Measurements from ENCODE around the gene PFDN6. TPM values are rescaled to one million over a fixed set of nuclear protein-coding genes. Genes with fewer than 3 reads are reported as not detected.
"Not testable (repeated sequence)": the region's sequence is repeated elsewhere in the genome, so short reads cannot be mapped to it uniquely, and the experiment has no call there.

Gene PFDN6
- total RNA-seq, 2 experiments from 2014 or later = 9.7 to 11.7 TPM

DNA sequence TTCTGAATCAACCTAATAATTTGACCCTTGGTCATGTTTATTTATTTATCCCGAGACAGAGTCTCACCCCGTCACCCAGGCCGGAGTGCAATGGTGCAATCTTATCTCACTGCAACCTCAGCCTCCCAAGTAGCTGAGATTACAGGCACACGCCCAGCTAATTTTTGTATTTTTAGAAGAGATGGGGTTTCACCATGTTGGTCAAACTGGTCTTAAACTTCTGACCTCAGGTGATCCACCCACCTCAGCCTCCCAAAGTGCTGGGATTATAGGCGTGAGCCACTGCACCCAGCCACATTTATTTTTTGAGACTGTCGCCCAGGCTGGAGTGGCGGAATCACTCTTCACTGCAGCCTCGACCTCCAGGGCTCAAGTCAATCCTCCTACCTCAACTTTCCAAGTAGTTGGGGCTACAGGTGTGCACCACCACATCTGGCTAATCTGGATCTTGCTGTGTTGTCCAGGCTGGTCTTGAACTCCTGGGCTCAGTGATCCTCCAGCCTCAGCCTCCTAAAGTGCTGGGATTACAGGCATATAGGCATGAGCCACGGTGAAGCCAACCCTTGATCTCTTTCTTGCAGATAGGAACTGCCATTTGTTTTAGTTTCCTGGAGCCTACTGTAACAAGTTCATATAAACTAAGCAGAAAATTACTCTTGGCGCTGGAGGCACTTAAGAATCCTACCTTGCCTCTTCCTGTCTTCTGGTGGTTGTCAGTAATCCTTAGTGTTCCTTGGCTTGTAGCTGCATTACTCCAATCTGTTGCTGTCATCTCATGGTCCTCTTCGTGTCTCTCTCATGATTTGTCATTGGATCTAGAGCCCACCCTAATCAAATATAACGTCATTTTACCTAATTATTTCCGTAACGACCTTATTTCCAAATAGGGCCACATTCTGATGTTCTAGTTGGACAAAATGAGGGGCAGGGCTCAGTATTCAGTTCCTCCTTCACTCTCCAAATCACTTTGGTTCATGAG, 15.2 kb upstream of the PFDN6 start:
- ATAC-seq (ENCODE audit: poor library complexity) = no peak
- no peaks in the 10 kb centered on the region for H3K27me3 ChIP-seq (ENCODE audit: control insufficient read depth in 1 of 2, insufficient read depth in 2 of 2, low read length in 2 of 2)
- H3K36me3 ChIP-seq (ENCODE audit: insufficient read depth, low read length) = peaks cover 58% of the 10 kb centered on the region
- H3K27ac ChIP-seq (ENCODE audit: low read depth in 1 of 2, low read length in 2 of 2) = peak overlapping the region; percentile 5 to 44
- CTCF ChIA-PET = interaction anchor here (0.9 kb wide), 1 partner anchor 25 kb away, joined by 3 read pairs; no protein-coding TSS in a partner anchor
- peak overlapping the region; percentile 96 for H3K4me3 Mint-ChIP-seq
- intact Hi-C loops (cut with DNase I, micrococcal nuclease) = loop anchor here (2.0 to 10.0 kb wide), 6 partner anchors 38 to 1372 kb away; partner anchors contain the start of genes LEMD2 (in 1 of the 2), RXRB (in 1 of the 2), SLC39A7 (in 1 of the 2) and TAPBP (in 1 of the 2)
- H3K27me3 Mint-ChIP-seq = no peaks in the 10 kb centered on the region
- H3K27ac Mint-ChIP-seq = peak overlapping the region; percentile 97
- no peaks in the 10 kb centered on the region for H3K9me3 ChIP-seq (ENCODE audit: control insufficient read depth in 1 of 2, insufficient read depth in 1 of 2, low read length in 2 of 2)
- no peak overlapping the region for H3K4me3 ChIP-seq (ENCODE audit: low read length)
- H3K4me1 Mint-ChIP-seq (ENCODE audit: low read depth) = peaks cover 87% of the 10 kb centered on the region
- peaks cover 84% of the 10 kb centered on the region for H3K4me1 ChIP-seq (ENCODE audit: insufficient read depth, low read length)
- peak in 1 of 14 experiments; percentile 11 for DNase-seq
- POLR2A ChIA-PET = interaction anchor here (0.6 to 1.4 kb wide), 2 partner anchors 24 to 70 kb away, joined by 3 read pairs; no protein-coding TSS in a partner anchor
- H3K36me3 Mint-ChIP-seq (ENCODE audit: low read depth) = peaks cover 87% of the 10 kb centered on the region
- TF ChIP-seq, protein P1, sequence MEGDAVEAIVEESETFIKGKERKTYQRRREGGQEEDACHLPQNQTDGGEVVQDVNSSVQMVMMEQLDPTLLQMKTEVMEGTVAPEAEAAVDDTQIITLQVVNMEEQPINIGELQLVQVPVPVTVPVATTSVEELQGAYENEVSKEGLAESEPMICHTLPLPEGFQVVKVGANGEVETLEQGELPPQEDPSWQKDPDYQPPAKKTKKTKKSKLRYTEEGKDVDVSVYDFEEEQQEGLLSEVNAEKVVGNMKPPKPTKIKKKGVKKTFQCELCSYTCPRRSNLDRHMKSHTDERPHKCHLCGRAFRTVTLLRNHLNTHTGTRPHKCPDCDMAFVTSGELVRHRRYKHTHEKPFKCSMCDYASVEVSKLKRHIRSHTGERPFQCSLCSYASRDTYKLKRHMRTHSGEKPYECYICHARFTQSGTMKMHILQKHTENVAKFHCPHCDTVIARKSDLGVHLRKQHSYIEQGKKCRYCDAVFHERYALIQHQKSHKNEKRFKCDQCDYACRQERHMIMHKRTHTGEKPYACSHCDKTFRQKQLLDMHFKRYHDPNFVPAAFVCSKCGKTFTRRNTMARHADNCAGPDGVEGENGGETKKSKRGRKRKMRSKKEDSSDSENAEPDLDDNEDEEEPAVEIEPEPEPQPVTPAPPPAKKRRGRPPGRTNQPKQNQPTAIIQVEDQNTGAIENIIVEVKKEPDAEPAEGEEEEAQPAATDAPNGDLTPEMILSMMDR (IDR thresholded peaks at IDR 0.05) = no peak
- H3K9me3 Mint-ChIP-seq = no peaks in the 10 kb centered on the region

DNA sequence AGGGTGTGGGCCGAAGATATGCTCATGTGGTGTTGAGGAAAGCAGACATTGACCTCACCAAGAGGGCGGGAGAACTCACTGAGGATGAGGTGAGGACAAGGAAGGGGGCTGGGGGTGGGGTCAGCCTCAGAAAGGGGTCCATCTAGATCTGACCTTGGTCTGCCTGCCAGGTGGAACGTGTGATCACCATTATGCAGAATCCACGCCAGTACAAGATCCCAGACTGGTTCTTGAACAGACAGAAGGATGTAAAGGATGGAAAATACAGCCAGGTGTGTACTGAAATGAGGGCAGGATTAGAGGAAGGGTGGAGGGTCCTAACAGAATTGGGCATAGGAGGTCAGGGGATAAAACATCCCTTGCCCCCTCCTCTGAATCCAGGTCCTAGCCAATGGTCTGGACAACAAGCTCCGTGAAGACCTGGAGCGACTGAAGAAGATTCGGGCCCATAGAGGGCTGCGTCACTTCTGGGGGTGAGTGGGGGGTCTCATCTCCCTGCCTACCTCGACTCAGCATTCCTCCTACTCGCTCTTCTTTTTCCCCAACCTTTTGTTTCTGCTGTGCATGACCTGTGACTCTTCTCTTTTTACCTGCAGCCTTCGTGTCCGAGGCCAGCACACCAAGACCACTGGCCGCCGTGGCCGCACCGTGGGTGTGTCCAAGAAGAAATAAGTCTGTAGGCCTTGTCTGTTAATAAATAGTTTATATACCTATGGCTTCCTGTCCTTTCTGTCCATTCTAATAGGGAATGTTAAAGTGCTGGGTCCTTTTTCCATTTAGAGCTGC, 13.4 kb upstream of the PFDN6 start:
- Mint-ChIP-seq H3K4me1 (ENCODE audit: low read depth) (peaks cover 77% of the 10 kb centered on the region), H3K27ac (peak overlapping the region; percentile 97), H3K36me3 (ENCODE audit: low read depth) (peaks cover 90% of the 10 kb centered on the region), H3K4me3 (peak overlapping the region; percentile 83)
- POLR2A ChIA-PET = interaction anchor here (0.6 to 4.4 kb wide), 15 partner anchors 12 to 1635 kb away, joined by 3 to 76 read pairs (median 6); partner anchors contain the start of genes CUTA, PFDN6, PSMB9 and RGL2
- intact Hi-C loops (cut with DNase I, micrococcal nuclease) = loop anchor here (2.0 to 10.0 kb wide), 5 partner anchors 23 to 509 kb away; partner anchors contain the start of genes LEMD2 (in 1 of the 2), RGL2 (in 1 of the 2) and TAPBP (in 1 of the 2)
- not testable (repeated sequence) for ATAC-seq (ENCODE audit: poor library complexity); H3K27me3 ChIP-seq (ENCODE audit: control insufficient read depth in 1 of 2, insufficient read depth in 2 of 2, low read length in 2 of 2); H3K9me3 ChIP-seq (ENCODE audit: control insufficient read depth in 1 of 2, insufficient read depth in 1 of 2, low read length in 2 of 2); H3K9me3 Mint-ChIP-seq; H3K27me3 Mint-ChIP-seq
- Histone ChIP-seq H3K4me1 (ENCODE audit: insufficient read depth, low read length) (peaks cover 88% of the 10 kb centered on the region), H3K4me3 (ENCODE audit: low read length) (peak overlapping the region; percentile 96), H3K36me3 (ENCODE audit: insufficient read depth, low read length) (peaks cover 69% of the 10 kb centered on the region), H3K27ac (ENCODE audit: low read depth in 1 of 2, low read length in 2 of 2) (peak overlapping the region; percentile 82 to 90)
- DNase-seq = peak in 1 of 14 experiments; percentile 29
- CTCF ChIA-PET = interaction anchor here (1.9 to 2.8 kb wide), 4 partner anchors 13 to 69 kb away, joined by 6 to 22 read pairs (median 15); partner anchors contain the start of genes PFDN6, RGL2 and WDR46

DNA sequence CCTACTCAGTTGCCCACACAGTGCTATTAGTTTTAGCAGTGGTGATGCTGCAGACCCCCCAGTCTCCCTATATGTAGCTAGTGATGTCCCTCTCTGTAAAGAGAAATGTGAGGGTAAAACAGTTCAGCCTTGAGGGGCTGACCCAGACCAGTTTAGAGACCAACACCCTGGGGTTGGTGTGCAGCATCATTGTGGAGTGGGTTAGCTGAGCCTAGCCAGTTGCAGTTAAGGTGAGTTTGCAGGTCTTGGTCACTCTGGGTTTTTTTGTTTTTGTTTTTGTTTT, 12.9 kb upstream of the PFDN6 start:
- H3K4me1 Mint-ChIP-seq (ENCODE audit: low read depth) = peaks cover 72% of the 10 kb centered on the region
- H3K4me3 Mint-ChIP-seq = peak overlapping the region; percentile 83
- TF ChIP-seq, protein P1 (IDR thresholded peaks at IDR 0.05) = no peak
- no peaks in the 10 kb centered on the region for H3K27me3 Mint-ChIP-seq
- Histone ChIP-seq H3K36me3 (ENCODE audit: insufficient read depth, low read length) (peaks cover 72% of the 10 kb centered on the region), H3K9me3 (ENCODE audit: control insufficient read depth in 1 of 2, insufficient read depth in 1 of 2, low read length in 2 of 2) (no peaks in the 10 kb centered on the region), H3K27ac (ENCODE audit: low read depth in 1 of 2, low read length in 2 of 2) (peak overlapping the region; percentile 82 to 90), H3K4me3 (ENCODE audit: low read length) (peak overlapping the region; percentile 96), H3K27me3 (ENCODE audit: control insufficient read depth in 1 of 2, insufficient read depth in 2 of 2, low read length in 2 of 2) (no peaks in the 10 kb centered on the region), H3K4me1 (ENCODE audit: insufficient read depth, low read length) (peaks cover 84% of the 10 kb centered on the region)
- intact Hi-C loops (cut with DNase I, micrococcal nuclease) = loop anchor here (2.0 to 10.0 kb wide), 5 partner anchors 22 to 508 kb away; partner anchors contain the start of genes LEMD2 (in 1 of the 2), RGL2 (in 1 of the 2) and TAPBP (in 1 of the 2)
- CTCF ChIA-PET = interaction anchor here (0.9 to 2.8 kb wide), 9 partner anchors 13 to 178 kb away, joined by 3 to 22 read pairs (median 6); partner anchors contain the start of genes CUTA, PFDN6, RGL2 and WDR46
- peak overlapping the region; percentile 97 for H3K27ac Mint-ChIP-seq
- peaks cover 87% of the 10 kb centered on the region for H3K36me3 Mint-ChIP-seq (ENCODE audit: low read depth)
- no peak for ATAC-seq (ENCODE audit: poor library complexity)
- POLR2A ChIA-PET = interaction anchor here (0.9 to 4.4 kb wide), 18 partner anchors 8 to 1148 kb away, joined by 3 to 76 read pairs (median 6); partner anchors contain the start of genes CUTA, ITPR3, PFDN6 and PSMB9
- no peak for DNase-seq
- H3K9me3 Mint-ChIP-seq = no peaks in the 10 kb centered on the region

Measured in CD4-positive, alpha-beta T cell (primary cell).